Endothelial cell (in vitro differentiated cells): ENCODE data around the gene ARMC2. TPM values are rescaled to one million over a fixed set of nuclear protein-coding genes. Genes with fewer than 3 reads are reported as not detected.

Experiments used
- DNase-seq: peaks from one replicate; pipeline ENCODE4 v3.0.0; 2021; ENCODE audit warnings: low spot score
- H3K27ac Mint-ChIP-seq: one replicate; pipeline ENCODE4 v1.8.0; 2021; ENCODE audit warnings: mixed read lengths, inconsistent platforms; ENCODE audit not compliant: unreplicated experiment
- H3K27me3 Mint-ChIP-seq: one replicate; pipeline ENCODE4 v1.8.0; 2021; ENCODE audit warnings: mild to moderate bottlenecking, moderate library complexity, mixed read lengths, inconsistent platforms; ENCODE audit not compliant: unreplicated experiment
- H3K36me3 Mint-ChIP-seq: one replicate; pipeline ENCODE4 v1.8.0; 2021; ENCODE audit warnings: mild to moderate bottlenecking, low read depth, mixed read lengths, inconsistent platforms; ENCODE audit not compliant: unreplicated experiment
- H3K4me1 Mint-ChIP-seq: one replicate; pipeline ENCODE4 v1.8.0; 2021; ENCODE audit warnings: mild to moderate bottlenecking, mixed read lengths, inconsistent platforms; ENCODE audit not compliant: unreplicated experiment
- H3K4me3 Mint-ChIP-seq: one replicate; pipeline ENCODE4 v1.8.0; 2021; ENCODE audit warnings: mild to moderate bottlenecking, mixed read lengths, inconsistent platforms; ENCODE audit not compliant: unreplicated experiment
- H3K9me3 Mint-ChIP-seq: one replicate; pipeline ENCODE4 v1.8.0; 2021; ENCODE audit warnings: mixed read lengths, inconsistent platforms; ENCODE audit not compliant: unreplicated experiment
- CTCF ChIP-seq: fragments of 200-600 bp; sonication (generic); IDR thresholded peaks from one replicate; pipeline ENCODE4 v1.5.0; 2021; ENCODE audit warnings: antibody characterized with exemption; ENCODE audit not compliant: unreplicated experiment
- total RNA-seq: library from RNA; stranded (reverse); fragmentation: NEBNext Ultra II Directional; extraction: Animal tissue kit (Norgen Biotek cat#: 25700); gene quantifications from one replicate; pipeline ENCODE4 v1.2.1, GENCODE V29; 2021; ENCODE audit not compliant: unreplicated experiment

ARMC2 gene
- total RNA-seq, 1 donor from 2014 or later: 6.3 TPM

GRCh38 chr6:108801366-108801765, 46.9 kb upstream of the ARMC2 start:
- TF ChIP-seq CTCF: no peak
- H3K4me1 Mint-ChIP-seq: peaks cover 43% of the 10 kb centered on the region
- DNase-seq: no peak
- no peak overlapping the region for H3K4me3 Mint-ChIP-seq
- no peak overlapping the region for H3K27ac Mint-ChIP-seq
- no peaks in the 10 kb centered on the region for H3K36me3 Mint-ChIP-seq
- H3K27me3 Mint-ChIP-seq: peaks cover 4% of the 10 kb centered on the region
- no peaks in the 10 kb centered on the region for H3K9me3 Mint-ChIP-seq

GRCh38 chr6:108803982-108804490, 44.2 kb upstream of the ARMC2 start:
- H3K4me3 Mint-ChIP-seq: no peak overlapping the region
- H3K27me3 Mint-ChIP-seq: peaks cover 4% of the 10 kb centered on the region
- no peaks in the 10 kb centered on the region for H3K36me3 Mint-ChIP-seq
- no peak overlapping the region for H3K27ac Mint-ChIP-seq
- H3K4me1 Mint-ChIP-seq: peaks cover 20% of the 10 kb centered on the region
- H3K9me3 Mint-ChIP-seq: no peaks in the 10 kb centered on the region
- no peak for TF ChIP-seq CTCF
- DNase-seq: no peak

GRCh38 chr6:108804956-108805355, 43.3 kb upstream of the ARMC2 start:
- Mint-ChIP-seq H3K27me3 (peaks cover 7% of the 10 kb centered on the region), H3K4me3 (no peak overlapping the region), H3K36me3 (no peaks in the 10 kb centered on the region), H3K9me3 (no peaks in the 10 kb centered on the region), H3K4me1 (peaks cover 18% of the 10 kb centered on the region), H3K27ac (no peak overlapping the region)
- no peak for DNase-seq
- no peak for TF ChIP-seq CTCF

DNA sequence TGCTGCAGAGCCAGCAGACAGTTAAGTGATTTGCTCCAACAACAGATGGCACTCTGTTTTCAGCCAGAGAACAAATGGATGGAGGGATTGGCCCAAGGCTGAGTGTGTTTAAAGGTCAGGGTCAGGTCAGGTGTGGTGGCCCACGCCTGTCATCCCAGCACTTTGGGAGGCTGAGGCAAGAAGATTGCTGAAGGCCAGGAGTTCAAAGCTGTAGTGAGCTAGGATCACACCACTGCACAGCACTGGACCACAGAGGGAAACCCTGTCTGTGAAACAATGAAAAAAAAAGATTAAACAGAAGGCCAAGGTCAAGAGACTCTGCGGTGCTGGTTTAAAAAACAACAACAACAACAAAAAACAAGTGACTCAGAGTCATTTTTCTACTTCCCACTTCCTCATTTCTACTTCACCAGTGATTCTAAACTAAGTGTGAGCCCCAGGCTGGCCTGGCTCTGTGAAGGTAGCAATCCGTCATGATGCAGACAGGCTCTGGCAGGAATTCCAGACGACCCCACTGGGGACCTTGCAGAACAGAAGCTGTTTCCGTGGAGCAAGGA, 42.5 kb upstream of the ARMC2 start:
- no peaks in the 10 kb centered on the region for H3K36me3 Mint-ChIP-seq

More for the DNA sequence above, 42.5 kb upstream of the ARMC2 start:
- no peak overlapping the region for H3K27ac Mint-ChIP-seq
- peaks cover 16% of the 10 kb centered on the region for H3K4me1 Mint-ChIP-seq
- H3K9me3 Mint-ChIP-seq: no peaks in the 10 kb centered on the region
- DNase-seq: no peak
- peaks cover 8% of the 10 kb centered on the region for H3K27me3 Mint-ChIP-seq
- no peak overlapping the region for H3K4me3 Mint-ChIP-seq
- no peak for TF ChIP-seq CTCF
